Cardiac fibroblast (primary cell): Measurements from ENCODE around the gene ROR2.

Source experiments
- DNase-seq, 2 donors: peaks; one replicate each; pipeline versions ENCODE4 v3.0.0 to v3.0.0-alpha.2; 2010; ENCODE audit warnings: low read depth in 2 of 2
- H3K4me3 ChIP-seq, 2 donors: replicated peaks in 1 of 2; 1 replicate in 1 of 2; 2 replicates in 1 of 2; pipeline ENCODE4 v1.5.1; 2011; ENCODE audit warnings: low read depth in 2 of 2, low read length in 2 of 2, mild to moderate bottlenecking in 2 of 2, moderate library complexity in 1 of 2
- TF ChIP-seq, protein P1 (sequence below): IDR thresholded peaks from one replicate; pipeline ENCODE4 v1.5.1; 2011; ENCODE audit warnings: low read depth, mild to moderate bottlenecking, low read length, inconsistent platforms

The ROR2 gene

DNA sequence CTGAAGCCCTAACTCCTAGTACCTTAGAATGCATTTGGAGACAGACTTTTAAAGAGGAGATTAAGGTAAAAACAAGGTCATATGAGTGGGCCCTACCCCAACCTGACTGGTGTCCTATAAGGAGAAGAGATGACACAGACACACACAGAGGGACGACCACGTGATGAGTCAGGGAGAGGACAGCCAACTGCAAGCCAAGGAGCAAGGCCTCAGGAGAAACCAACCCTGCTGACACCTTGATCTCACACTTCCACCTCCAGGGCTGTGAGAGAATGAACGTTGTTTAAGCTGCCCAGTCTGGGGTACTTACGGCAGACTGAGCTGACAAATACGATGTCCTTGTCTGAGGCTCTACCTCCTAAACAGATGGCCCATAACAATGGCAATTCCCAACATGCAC, 93.6 kb downstream of the ROR2 start:
- no peak overlapping the region for H3K4me3 ChIP-seq
- no peak for DNase-seq
- TF ChIP-seq, protein P1, sequence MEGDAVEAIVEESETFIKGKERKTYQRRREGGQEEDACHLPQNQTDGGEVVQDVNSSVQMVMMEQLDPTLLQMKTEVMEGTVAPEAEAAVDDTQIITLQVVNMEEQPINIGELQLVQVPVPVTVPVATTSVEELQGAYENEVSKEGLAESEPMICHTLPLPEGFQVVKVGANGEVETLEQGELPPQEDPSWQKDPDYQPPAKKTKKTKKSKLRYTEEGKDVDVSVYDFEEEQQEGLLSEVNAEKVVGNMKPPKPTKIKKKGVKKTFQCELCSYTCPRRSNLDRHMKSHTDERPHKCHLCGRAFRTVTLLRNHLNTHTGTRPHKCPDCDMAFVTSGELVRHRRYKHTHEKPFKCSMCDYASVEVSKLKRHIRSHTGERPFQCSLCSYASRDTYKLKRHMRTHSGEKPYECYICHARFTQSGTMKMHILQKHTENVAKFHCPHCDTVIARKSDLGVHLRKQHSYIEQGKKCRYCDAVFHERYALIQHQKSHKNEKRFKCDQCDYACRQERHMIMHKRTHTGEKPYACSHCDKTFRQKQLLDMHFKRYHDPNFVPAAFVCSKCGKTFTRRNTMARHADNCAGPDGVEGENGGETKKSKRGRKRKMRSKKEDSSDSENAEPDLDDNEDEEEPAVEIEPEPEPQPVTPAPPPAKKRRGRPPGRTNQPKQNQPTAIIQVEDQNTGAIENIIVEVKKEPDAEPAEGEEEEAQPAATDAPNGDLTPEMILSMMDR: no peak

DNA sequence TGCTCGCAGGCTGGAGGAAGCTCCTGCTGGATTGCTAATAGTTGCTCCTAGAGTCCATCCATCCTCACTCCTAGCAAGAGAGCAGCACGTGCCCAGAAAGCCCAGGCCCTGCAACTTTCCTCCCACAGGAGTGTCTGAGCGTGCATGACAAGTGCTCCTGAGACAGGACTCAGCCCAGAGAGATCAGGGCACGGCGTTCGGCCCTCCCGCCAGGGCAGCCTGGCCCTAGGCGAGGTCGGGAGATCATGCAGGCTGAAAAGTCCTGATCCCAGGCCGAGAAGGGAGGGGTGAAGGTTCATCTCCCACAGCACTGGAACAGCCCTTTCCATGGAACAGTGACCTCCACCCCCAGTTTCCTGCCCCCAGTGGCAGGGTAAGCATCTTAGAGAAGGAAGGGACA, 94.8 kb downstream of the ROR2 start:
- H3K4me3 ChIP-seq: no peak overlapping the region
- TF ChIP-seq, protein P1: no peak
- DNase-seq: no peak

DNA sequence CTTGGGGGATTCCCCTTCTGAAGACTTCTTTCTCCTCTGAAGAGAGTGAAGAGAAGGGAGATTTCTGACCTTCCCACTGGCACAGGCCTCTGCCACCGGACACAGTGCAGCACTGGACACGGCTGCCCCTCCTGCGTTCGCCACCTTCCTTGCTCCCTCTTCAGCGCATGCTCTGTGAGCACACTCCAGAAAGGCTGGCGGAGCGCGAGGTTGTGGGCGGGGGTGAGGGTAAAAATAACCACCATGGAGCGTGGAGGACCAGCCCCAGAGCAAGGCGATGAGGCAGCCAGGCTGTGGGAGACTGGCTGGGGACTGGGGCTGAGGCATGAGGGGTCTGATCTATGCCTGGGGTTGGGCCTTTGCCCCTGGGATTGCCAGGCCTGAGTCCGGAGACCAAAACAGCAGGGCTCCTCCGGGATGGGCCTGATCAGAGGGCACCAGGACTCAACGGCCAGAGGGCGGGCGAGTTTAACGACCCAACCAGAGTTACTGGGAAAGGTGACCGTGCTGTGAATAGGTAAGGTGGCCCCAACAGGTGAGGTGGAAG, 97.2 kb downstream of the ROR2 start:
- TF ChIP-seq, protein P1: no peak
- H3K4me3 ChIP-seq: no peak overlapping the region
- no peak for DNase-seq

DNA sequence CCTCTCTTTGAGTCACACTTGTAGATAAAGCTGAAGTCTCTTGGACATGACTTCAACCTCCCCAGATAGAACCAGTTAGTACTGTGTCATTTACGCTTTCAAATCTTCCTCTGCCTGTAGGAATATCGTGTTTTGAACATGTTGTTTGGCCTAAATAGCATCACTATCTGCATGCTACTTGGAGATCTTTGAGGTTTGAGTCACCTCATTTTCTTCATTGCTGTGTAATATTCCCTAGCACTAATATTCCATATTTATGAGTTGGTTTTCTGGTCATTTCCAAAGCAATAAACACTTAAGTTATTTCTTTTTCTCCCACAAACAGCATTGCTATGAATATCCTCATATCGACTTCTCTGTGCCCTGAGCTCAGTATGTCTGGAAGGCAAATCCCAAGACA, 100.3 kb downstream of the ROR2 start:
- H3K4me3 ChIP-seq: no peak overlapping the region
- no peak for DNase-seq
- TF ChIP-seq, protein P1: no peak

DNA sequence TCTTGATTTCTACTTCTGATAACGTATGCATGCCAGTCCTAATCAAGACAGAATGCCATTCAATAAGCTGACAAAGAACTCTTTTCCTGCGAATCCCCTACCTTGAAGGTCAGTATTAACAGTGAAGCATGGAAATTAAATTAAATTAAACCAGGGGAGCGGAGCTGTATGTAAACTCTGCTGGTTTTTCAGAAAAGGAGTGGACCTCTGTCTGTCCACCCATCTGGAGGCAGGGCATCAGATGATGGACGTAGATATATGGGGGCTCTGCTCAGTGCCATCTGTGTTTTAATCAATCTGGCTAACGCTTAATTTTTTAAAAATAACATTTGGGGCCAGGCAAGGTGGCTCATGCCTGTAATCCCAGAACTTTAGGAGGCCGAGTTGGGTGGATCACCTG, 101.9 kb downstream of the ROR2 start:
- TF ChIP-seq, protein P1: no peak
- H3K4me3 ChIP-seq: no peak overlapping the region
- DNase-seq: no peak

DNA sequence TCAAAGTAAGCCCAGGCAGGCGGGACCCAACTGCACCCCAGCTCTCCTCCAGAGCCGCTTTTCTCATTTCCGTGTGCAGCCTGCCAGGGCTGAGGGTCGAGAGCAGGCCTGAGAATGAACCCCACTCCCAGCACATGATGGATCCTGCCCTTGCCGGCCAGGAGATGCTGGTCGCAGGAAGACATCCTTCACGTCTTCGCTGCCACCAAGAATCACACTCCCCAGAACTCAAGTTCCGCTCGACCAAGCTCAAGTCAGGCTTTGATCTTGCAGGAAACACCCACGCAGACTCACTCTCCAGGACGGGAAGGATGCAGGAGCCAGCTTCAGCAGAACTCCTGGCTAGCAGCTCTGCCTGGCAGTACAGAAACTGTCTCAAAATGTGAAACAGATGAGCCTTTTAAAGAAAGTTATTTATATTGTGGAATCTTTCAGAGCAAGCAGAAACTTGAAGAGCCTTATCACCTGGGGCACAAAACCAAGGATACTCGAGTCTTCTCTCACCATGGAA, 102.4 kb downstream of the ROR2 start:
- H3K4me3 ChIP-seq: no peak overlapping the region
- TF ChIP-seq, protein P1: no peak
- peak in 1 of 2 donors; percentile 78 for DNase-seq

DNA sequence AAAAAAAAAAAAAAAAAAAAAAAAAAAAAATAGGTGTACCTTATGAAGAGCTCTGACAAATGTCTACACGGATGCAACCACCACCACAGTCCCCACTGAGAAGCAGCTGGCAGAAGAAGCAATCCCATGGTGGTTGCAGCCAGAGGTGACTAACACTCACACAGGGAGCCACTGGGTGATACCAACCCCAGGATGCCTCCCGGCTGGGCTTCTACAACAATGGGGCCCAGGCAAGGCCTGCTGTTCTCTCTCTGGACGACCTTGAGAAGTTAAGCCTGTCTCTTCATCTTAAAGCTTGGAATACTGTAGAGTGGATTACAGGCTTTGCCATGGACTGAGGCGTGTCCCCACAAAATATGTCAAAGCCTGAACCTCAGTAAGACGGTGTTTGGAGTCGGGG, 104.1 kb downstream of the ROR2 start:
- TF ChIP-seq, protein P1: no peak
- no peak for DNase-seq
- no peak overlapping the region for H3K4me3 ChIP-seq
